ENCODE data around the gene UNG.

The UNG gene

DNA sequence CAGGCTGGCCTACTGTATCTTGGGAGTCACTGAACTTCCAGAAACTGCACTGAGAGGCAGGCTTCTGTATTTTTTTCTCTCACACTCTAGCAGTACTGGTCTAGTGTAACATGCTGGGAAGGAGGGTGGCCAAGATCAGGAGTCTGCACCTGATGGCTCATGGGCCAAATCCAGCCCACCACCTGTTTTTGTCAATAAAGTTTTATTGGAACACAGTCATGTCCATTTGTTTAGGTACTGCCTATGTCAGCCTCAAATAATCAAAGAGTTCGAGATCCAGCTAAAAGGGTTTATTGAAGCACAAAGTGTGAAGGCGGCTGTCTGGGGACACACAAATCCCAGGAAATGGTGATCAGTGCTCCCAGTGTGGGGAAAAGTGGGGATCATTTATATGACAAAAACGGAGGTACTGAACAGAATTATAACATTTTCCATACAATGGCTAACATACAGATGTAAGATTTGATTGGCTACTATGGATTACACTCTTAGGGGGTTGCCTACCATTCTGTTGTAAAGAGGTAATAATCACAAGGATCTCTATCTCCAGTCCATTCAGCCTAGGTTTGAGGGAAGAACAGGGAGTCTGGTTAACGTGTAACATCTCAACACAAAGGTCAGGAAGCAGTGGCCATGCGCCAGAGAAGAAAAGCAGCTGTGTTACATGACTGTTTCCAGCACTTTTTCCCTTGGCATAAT, 32.1 kb upstream of the UNG start:
- no peak overlapping the region for H3K4me3 ChIP-seq (ENCODE audit: low read length)
- TF ChIP-seq, protein P1, sequence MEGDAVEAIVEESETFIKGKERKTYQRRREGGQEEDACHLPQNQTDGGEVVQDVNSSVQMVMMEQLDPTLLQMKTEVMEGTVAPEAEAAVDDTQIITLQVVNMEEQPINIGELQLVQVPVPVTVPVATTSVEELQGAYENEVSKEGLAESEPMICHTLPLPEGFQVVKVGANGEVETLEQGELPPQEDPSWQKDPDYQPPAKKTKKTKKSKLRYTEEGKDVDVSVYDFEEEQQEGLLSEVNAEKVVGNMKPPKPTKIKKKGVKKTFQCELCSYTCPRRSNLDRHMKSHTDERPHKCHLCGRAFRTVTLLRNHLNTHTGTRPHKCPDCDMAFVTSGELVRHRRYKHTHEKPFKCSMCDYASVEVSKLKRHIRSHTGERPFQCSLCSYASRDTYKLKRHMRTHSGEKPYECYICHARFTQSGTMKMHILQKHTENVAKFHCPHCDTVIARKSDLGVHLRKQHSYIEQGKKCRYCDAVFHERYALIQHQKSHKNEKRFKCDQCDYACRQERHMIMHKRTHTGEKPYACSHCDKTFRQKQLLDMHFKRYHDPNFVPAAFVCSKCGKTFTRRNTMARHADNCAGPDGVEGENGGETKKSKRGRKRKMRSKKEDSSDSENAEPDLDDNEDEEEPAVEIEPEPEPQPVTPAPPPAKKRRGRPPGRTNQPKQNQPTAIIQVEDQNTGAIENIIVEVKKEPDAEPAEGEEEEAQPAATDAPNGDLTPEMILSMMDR (IDR thresholded peaks at IDR 0.05; ENCODE audit: low read depth, low read length) = no peak
- no peak for TF ChIP-seq EZH2phosphoT487 (IDR thresholded peaks at IDR 0.05; ENCODE audit: low read depth)
- H3K79me2 ChIP-seq (ENCODE audit: low read length) = no peaks in the 10 kb centered on the region
- no peak overlapping the region for H2AFZ ChIP-seq (ENCODE audit: low read depth, low read length)
- H4K20me1 ChIP-seq (ENCODE audit: insufficient read depth, low read length) = no peaks in the 10 kb centered on the region
- no peak overlapping the region for H3K9ac ChIP-seq (ENCODE audit: low read length)
- no peaks in the 10 kb centered on the region for H3K27me3 ChIP-seq (ENCODE audit: low read depth, low read length)
- H3K36me3 ChIP-seq (replicated peaks; ENCODE audit: low read depth, low read length) = peaks cover 4% of the 10 kb centered on the region
- no peaks in the 10 kb centered on the region for H3K9me3 ChIP-seq (ENCODE audit: insufficient read depth, low read length)
- no peaks in the 10 kb centered on the region for H3K4me1 ChIP-seq (ENCODE audit: low read length)
- no peak overlapping the region for H3K4me2 ChIP-seq (ENCODE audit: low read length)
- H3K27ac ChIP-seq (ENCODE audit: low read length) = no peak overlapping the region

DNA sequence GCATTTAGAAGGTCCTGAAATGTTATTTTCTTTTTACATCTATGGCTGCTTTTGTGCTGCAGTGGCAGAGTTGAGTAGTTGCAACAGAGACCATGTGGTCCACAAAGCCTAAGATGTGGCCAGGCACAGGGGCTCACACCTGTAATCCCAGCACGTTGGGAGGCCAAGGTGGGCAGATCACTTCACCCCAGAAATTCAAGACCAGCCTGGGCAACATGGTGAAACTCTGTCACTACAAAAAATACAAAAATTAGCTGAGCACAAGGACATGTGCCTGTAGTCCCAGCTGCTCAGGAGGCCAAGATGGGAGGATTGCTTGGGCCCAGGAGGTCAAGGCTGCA, 31.6 kb upstream of the UNG start:
- no peaks in the 10 kb centered on the region for H3K9me3 ChIP-seq (ENCODE audit: insufficient read depth, low read length)
- no peak overlapping the region for H3K9ac ChIP-seq (ENCODE audit: low read length)
- no peak overlapping the region for H3K4me2 ChIP-seq (ENCODE audit: low read length)
- no peaks in the 10 kb centered on the region for H3K79me2 ChIP-seq (ENCODE audit: low read length)
- no peak overlapping the region for H2AFZ ChIP-seq (ENCODE audit: low read depth, low read length)
- H3K27ac ChIP-seq (ENCODE audit: low read length) = no peak overlapping the region
- H3K27me3 ChIP-seq (ENCODE audit: low read depth, low read length) = no peaks in the 10 kb centered on the region
- H3K4me3 ChIP-seq (ENCODE audit: low read length) = no peak overlapping the region
- H3K4me1 ChIP-seq (ENCODE audit: low read length) = no peaks in the 10 kb centered on the region
- peaks cover 4% of the 10 kb centered on the region for H3K36me3 ChIP-seq (replicated peaks; ENCODE audit: low read depth, low read length)
- H4K20me1 ChIP-seq (ENCODE audit: insufficient read depth, low read length) = no peaks in the 10 kb centered on the region
- TF ChIP-seq EZH2phosphoT487 (IDR thresholded peaks at IDR 0.05; ENCODE audit: low read depth) = no peak
- TF ChIP-seq, protein P1 (IDR thresholded peaks at IDR 0.05; ENCODE audit: low read depth, low read length) = no peak

- Histone ChIP-seq H3K27ac (ENCODE audit: low read length) (no peak overlapping the region), H4K20me1 (ENCODE audit: insufficient read depth, low read length) (no peaks in the 10 kb centered on the region), H3K27me3 (ENCODE audit: low read depth, low read length) (no peaks in the 10 kb centered on the region), H3K36me3 (replicated peaks; ENCODE audit: low read depth, low read length) (peaks cover 2% of the 10 kb centered on the region), H3K79me2 (ENCODE audit: low read length) (no peaks in the 10 kb centered on the region), H2AFZ (ENCODE audit: low read depth, low read length) (no peak overlapping the region), H3K4me1 (ENCODE audit: low read length) (no peaks in the 10 kb centered on the region), H3K9me3 (ENCODE audit: insufficient read depth, low read length) (no peaks in the 10 kb centered on the region), H3K4me3 (ENCODE audit: low read length) (no peak overlapping the region), H3K4me2 (ENCODE audit: low read length) (no peak overlapping the region), H3K9ac (ENCODE audit: low read length) (no peak overlapping the region)
- TF ChIP-seq, protein P1 (IDR thresholded peaks at IDR 0.05; ENCODE audit: low read depth, low read length) = no peak
- TF ChIP-seq EZH2phosphoT487 (IDR thresholded peaks at IDR 0.05; ENCODE audit: low read depth) = no peak
Observed at GRCh38 chr12:109069307-109070271, 27.8 kb upstream of the UNG start.

DNA sequence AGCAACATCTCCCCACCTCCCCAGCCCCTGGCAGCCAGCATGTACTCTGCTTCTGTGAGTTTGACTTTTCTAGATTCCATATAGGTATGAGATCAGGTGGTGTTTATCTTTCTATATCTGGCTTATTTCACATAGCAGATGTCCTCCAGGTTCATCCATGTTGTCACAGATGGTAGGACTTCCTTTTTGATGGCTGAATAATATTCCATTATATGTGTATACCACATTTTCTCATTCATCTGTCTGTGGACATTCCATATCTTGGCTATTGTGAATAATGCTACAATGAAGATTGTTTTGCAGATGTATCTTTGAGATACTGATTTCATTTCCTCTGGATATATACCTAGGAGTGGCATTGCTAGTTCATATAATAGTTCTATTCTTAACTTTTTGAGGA, 22.5 kb upstream of the UNG start:
- no peaks in the 10 kb centered on the region for H3K79me2 ChIP-seq (ENCODE audit: low read length)
- no peak overlapping the region for H3K4me3 ChIP-seq (ENCODE audit: low read length)
- H3K27ac ChIP-seq (ENCODE audit: low read length) = no peak overlapping the region
- TF ChIP-seq EZH2phosphoT487 (IDR thresholded peaks at IDR 0.05; ENCODE audit: low read depth) = no peak
- TF ChIP-seq, protein P1 (IDR thresholded peaks at IDR 0.05; ENCODE audit: low read depth, low read length) = no peak
- H3K9me3 ChIP-seq (ENCODE audit: insufficient read depth, low read length) = no peaks in the 10 kb centered on the region
- no peak overlapping the region for H2AFZ ChIP-seq (ENCODE audit: low read depth, low read length)
- no peak overlapping the region for H3K9ac ChIP-seq (ENCODE audit: low read length)
- no peak overlapping the region for H3K4me2 ChIP-seq (ENCODE audit: low read length)
- peaks cover 8% of the 10 kb centered on the region for H3K36me3 ChIP-seq (replicated peaks; ENCODE audit: low read depth, low read length)
- H3K27me3 ChIP-seq (ENCODE audit: low read depth, low read length) = no peaks in the 10 kb centered on the region
- H3K4me1 ChIP-seq (ENCODE audit: low read length) = no peaks in the 10 kb centered on the region
- no peaks in the 10 kb centered on the region for H4K20me1 ChIP-seq (ENCODE audit: insufficient read depth, low read length)

Data from OCI-LY3 (cell line).